ENCODE measurements around the gene TMCC1.

Gene TMCC1

GRCh38 chr3:129738172-129738571, 155.3 kb downstream of the TMCC1 start:
- no peak for TF ChIP-seq SIN3A (IDR thresholded peaks at IDR 0.05; ENCODE audit: borderline replicate concordance, insufficient read depth, low read length)
- TF ChIP-seq POLR2AphosphoS5 (IDR thresholded peaks at IDR 0.05; ENCODE audit: low read depth, low read length): no peak
- TF ChIP-seq, protein P1, sequence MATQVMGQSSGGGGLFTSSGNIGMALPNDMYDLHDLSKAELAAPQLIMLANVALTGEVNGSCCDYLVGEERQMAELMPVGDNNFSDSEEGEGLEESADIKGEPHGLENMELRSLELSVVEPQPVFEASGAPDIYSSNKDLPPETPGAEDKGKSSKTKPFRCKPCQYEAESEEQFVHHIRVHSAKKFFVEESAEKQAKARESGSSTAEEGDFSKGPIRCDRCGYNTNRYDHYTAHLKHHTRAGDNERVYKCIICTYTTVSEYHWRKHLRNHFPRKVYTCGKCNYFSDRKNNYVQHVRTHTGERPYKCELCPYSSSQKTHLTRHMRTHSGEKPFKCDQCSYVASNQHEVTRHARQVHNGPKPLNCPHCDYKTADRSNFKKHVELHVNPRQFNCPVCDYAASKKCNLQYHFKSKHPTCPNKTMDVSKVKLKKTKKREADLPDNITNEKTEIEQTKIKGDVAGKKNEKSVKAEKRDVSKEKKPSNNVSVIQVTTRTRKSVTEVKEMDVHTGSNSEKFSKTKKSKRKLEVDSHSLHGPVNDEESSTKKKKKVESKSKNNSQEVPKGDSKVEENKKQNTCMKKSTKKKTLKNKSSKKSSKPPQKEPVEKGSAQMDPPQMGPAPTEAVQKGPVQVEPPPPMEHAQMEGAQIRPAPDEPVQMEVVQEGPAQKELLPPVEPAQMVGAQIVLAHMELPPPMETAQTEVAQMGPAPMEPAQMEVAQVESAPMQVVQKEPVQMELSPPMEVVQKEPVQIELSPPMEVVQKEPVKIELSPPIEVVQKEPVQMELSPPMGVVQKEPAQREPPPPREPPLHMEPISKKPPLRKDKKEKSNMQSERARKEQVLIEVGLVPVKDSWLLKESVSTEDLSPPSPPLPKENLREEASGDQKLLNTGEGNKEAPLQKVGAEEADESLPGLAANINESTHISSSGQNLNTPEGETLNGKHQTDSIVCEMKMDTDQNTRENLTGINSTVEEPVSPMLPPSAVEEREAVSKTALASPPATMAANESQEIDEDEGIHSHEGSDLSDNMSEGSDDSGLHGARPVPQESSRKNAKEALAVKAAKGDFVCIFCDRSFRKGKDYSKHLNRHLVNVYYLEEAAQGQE (IDR thresholded peaks at IDR 0.05; ENCODE audit: insufficient read depth in 1 of 2, low read depth in 2 of 2, low read length in 2 of 2): no peak
- TF ChIP-seq TAF1 (IDR thresholded peaks at IDR 0.05; ENCODE audit: borderline replicate concordance, insufficient read depth, low read length): no peak
- TF ChIP-seq FOXP2 (optimal IDR thresholded peaks at IDR 0.05; ENCODE audit: borderline replicate concordance, extremely low read depth, extremely low read length, insufficient read depth): no peak

GRCh38 chr3:129736070-129736469, 157.4 kb downstream of the TMCC1 start:
- TF ChIP-seq POLR2AphosphoS5 (IDR thresholded peaks at IDR 0.05; ENCODE audit: low read depth, low read length) (no peak), SIN3A (IDR thresholded peaks at IDR 0.05; ENCODE audit: borderline replicate concordance, insufficient read depth, low read length) (no peak), TAF1 (IDR thresholded peaks at IDR 0.05; ENCODE audit: borderline replicate concordance, insufficient read depth, low read length) (no peak), FOXP2 (optimal IDR thresholded peaks at IDR 0.05; ENCODE audit: borderline replicate concordance, extremely low read depth, extremely low read length, insufficient read depth) (no peak)
- TF ChIP-seq, protein P1 (IDR thresholded peaks at IDR 0.05; ENCODE audit: insufficient read depth in 1 of 2, low read depth in 2 of 2, low read length in 2 of 2): no peak

- TF ChIP-seq POLR2AphosphoS5 (IDR thresholded peaks at IDR 0.05; ENCODE audit: low read depth, low read length): no peak
Observed at GRCh38 chr3:129735638-129736037, 157.9 kb downstream of the TMCC1 start.

- no peak for TF ChIP-seq POLR2AphosphoS5 (IDR thresholded peaks at IDR 0.05; ENCODE audit: low read depth, low read length)
- no peak for TF ChIP-seq SIN3A (IDR thresholded peaks at IDR 0.05; ENCODE audit: borderline replicate concordance, insufficient read depth, low read length)
- TF ChIP-seq FOXP2 (optimal IDR thresholded peaks at IDR 0.05; ENCODE audit: borderline replicate concordance, extremely low read depth, extremely low read length, insufficient read depth): no peak
- TF ChIP-seq, protein P1 (IDR thresholded peaks at IDR 0.05; ENCODE audit: insufficient read depth in 1 of 2, low read depth in 2 of 2, low read length in 2 of 2): no peak
- no peak for TF ChIP-seq TAF1 (IDR thresholded peaks at IDR 0.05; ENCODE audit: borderline replicate concordance, insufficient read depth, low read length)
Observed at GRCh38 chr3:129734449-129734848, 159.1 kb downstream of the TMCC1 start.

DNA sequence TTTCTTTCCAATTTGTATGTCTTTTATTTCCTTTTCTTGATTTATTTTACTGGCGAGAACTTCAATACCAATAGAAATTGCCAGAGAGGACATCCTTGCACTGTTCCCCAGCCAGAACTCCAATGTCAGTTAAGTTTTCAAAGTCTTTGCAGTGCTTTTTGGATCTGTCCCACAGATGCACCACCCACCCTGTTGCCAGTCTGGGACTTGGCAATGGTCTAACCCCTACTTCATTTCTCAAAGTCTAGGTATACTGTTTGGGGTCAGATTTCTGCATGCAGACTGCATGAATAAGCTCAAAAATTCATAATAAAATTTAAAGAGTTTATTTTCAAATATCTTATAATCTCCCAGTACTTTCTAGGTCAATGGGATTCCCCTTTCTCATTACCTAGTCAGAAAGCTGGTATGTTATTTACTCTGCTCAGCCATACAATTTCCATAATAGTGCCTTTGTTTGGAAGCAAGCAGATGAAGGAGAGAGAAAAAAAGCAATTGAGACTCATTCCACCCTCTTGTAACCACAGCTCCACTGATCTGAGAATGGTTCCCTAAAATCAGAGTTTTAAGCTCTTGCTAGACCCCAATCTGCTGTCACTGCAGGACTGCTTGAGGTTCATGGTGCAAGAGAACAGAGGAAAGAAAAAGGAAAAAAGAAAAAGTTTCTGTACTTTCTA, 161.2 kb downstream of the TMCC1 start:
- TF ChIP-seq POLR2AphosphoS5 (IDR thresholded peaks at IDR 0.05; ENCODE audit: low read depth, low read length): no peak
- no peak for TF ChIP-seq SIN3A (IDR thresholded peaks at IDR 0.05; ENCODE audit: borderline replicate concordance, insufficient read depth, low read length)
- no peak for TF ChIP-seq TAF1 (IDR thresholded peaks at IDR 0.05; ENCODE audit: borderline replicate concordance, insufficient read depth, low read length)
- TF ChIP-seq FOXP2 (optimal IDR thresholded peaks at IDR 0.05; ENCODE audit: borderline replicate concordance, extremely low read depth, extremely low read length, insufficient read depth): no peak
- TF ChIP-seq, protein P1 (IDR thresholded peaks at IDR 0.05; ENCODE audit: insufficient read depth in 1 of 2, low read depth in 2 of 2, low read length in 2 of 2): no peak
